ENCODE data around the gene ACTG1. TPM values are rescaled to one million over a fixed set of nuclear protein-coding genes. Genes with fewer than 3 reads are reported as not detected.

The ACTG1 gene
- total and polyA plus RNA-seq, 3 donors from 2014 or later = 1,571 to 2,057 (median 1,790) TPM

- no peak overlapping the region for H3K27ac ChIP-seq
- intact Hi-C loops (cut with DNase I; ENCODE audit: low total_unique reads) = no loop called here
- no peak for DNase-seq
- H3K9me3 ChIP-seq = no peaks in the 10 kb centered on the region
- H3K4me1 ChIP-seq = peaks cover 6% of the 10 kb centered on the region
- no peak for TF ChIP-seq POLR2A (IDR thresholded peaks at IDR 0.05)
- TF ChIP-seq, protein P1, sequence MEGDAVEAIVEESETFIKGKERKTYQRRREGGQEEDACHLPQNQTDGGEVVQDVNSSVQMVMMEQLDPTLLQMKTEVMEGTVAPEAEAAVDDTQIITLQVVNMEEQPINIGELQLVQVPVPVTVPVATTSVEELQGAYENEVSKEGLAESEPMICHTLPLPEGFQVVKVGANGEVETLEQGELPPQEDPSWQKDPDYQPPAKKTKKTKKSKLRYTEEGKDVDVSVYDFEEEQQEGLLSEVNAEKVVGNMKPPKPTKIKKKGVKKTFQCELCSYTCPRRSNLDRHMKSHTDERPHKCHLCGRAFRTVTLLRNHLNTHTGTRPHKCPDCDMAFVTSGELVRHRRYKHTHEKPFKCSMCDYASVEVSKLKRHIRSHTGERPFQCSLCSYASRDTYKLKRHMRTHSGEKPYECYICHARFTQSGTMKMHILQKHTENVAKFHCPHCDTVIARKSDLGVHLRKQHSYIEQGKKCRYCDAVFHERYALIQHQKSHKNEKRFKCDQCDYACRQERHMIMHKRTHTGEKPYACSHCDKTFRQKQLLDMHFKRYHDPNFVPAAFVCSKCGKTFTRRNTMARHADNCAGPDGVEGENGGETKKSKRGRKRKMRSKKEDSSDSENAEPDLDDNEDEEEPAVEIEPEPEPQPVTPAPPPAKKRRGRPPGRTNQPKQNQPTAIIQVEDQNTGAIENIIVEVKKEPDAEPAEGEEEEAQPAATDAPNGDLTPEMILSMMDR (IDR thresholded peaks at IDR 0.05) = no peak
- 77 to 86% methylated on average over 7 to 10 of the region's 10 CpGs for WGBS, 2 donors
- no peaks in the 10 kb centered on the region for H3K36me3 ChIP-seq (ENCODE audit: low read depth, missing control alignments)
- H3K27me3 ChIP-seq = no peaks in the 10 kb centered on the region
- no peak overlapping the region for H3K4me3 ChIP-seq
Measured at GRCh38 chr17:81539571-81539900, 26.9 kb upstream of the ACTG1 start.

- intact Hi-C loops (cut with DNase I; ENCODE audit: low total_unique reads) = no loop called here
- DNase-seq = no peak
- no peaks in the 10 kb centered on the region for H3K36me3 ChIP-seq (ENCODE audit: low read depth, missing control alignments)
- no peaks in the 10 kb centered on the region for H3K9me3 ChIP-seq
- H3K27ac ChIP-seq = no peak overlapping the region
- H3K4me1 ChIP-seq = peaks cover 6% of the 10 kb centered on the region
- TF ChIP-seq, protein P1 (IDR thresholded peaks at IDR 0.05) = no peak
- TF ChIP-seq POLR2A (IDR thresholded peaks at IDR 0.05) = no peak
- WGBS, 2 donors = 90 to 93% methylated on average over 16 to 26 of the region's 26 CpGs
- H3K4me3 ChIP-seq = no peak overlapping the region
- no peaks in the 10 kb centered on the region for H3K27me3 ChIP-seq
Measured at GRCh38 chr17:81538651-81539570, 26.3 kb upstream of the ACTG1 start.

- TF ChIP-seq, protein P1 (IDR thresholded peaks at IDR 0.05) = no peak
- no peak for TF ChIP-seq POLR2A (IDR thresholded peaks at IDR 0.05)
- no peaks in the 10 kb centered on the region for H3K9me3 ChIP-seq
- intact Hi-C loops (cut with DNase I; ENCODE audit: low total_unique reads) = no loop called here
- no peaks in the 10 kb centered on the region for H3K36me3 ChIP-seq (ENCODE audit: low read depth, missing control alignments)
- peaks cover 6% of the 10 kb centered on the region for H3K4me1 ChIP-seq
- DNase-seq = no peak
- whole genome bisulfite sequencing, 2 donors = 70 to 78% methylated on average over 13 to 22 of the region's 26 CpGs
- no peak overlapping the region for H3K4me3 ChIP-seq
- H3K27me3 ChIP-seq = no peaks in the 10 kb centered on the region
- H3K27ac ChIP-seq = no peak overlapping the region
Measured at GRCh38 chr17:81537856-81538555, 25.4 kb upstream of the ACTG1 start.

DNA sequence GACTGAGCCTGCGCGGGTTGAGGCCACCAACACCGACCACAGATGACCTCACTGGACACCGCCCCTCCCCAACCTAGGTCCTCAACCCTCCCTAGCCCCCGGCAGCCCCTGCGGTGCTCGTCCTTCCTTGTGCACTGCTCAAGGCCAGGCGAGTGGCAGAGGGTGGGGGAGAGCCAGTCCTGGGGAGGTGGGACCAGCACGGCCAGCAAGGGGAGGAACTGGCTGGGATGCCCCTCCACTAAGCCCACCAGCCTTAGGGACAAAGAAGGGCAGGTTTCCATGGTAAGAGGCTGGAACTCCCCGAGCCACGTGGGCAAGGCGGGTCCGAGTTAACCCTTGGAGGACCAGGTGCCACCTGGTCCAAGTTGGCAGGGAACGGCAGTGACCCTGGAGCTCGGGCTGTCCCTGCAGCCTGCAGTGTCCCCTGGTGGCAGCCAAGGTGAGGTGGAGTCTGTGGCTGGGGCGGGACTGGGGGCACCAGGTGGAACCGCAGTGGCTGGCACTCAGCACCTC lies 24.8 kb upstream of the ACTG1 start:
- Histone ChIP-seq H3K27ac (no peak overlapping the region), H3K27me3 (no peaks in the 10 kb centered on the region), H3K4me3 (no peak overlapping the region), H3K36me3 (ENCODE audit: low read depth, missing control alignments) (no peaks in the 10 kb centered on the region), H3K9me3 (no peaks in the 10 kb centered on the region), H3K4me1 (peaks cover 6% of the 10 kb centered on the region)
- TF ChIP-seq POLR2A (IDR thresholded peaks at IDR 0.05) = no peak
- TF ChIP-seq, protein P1 (IDR thresholded peaks at IDR 0.05) = peak; percentile 50 to 53 (median 53)
- intact Hi-C loops (cut with DNase I; ENCODE audit: low total_unique reads) = no loop called here
- peak; percentile 43 for DNase-seq
- WGBS, 2 donors = 20 to 50% methylated on average over 10 to 16 of the region's 17 CpGs

All from testis (tissue), 3 donors.